Measurements from ENCODE around the gene MPP4. TPM values are rescaled to one million over a fixed set of nuclear protein-coding genes. Genes with fewer than 3 reads are reported as not detected.

MPP4 gene
- total and polyA plus RNA-seq, 10 of the 15 experiments (the other 5 are each of a cell fraction or from before 2014, with no cell fraction given), result 0.03 to 0.14 (median 0.05) TPM; not detected in 4

- 26% methylated on average over 3 of the region's 3 CpGs for WGBS (ENCODE audit: insufficient coverage, insufficient replicate concordance, low lambda C conversion rate, missing lambda C conversion rate)
- ChIA-PET POLR2A (no interaction called here), SMC1A (ENCODE audit: uncharacterized antibody, unreplicated experiment) (interaction anchor here (1.1 kb wide), 1 partner anchor 8 kb away, joined by 3 read pairs; no protein-coding TSS in a partner anchor), CTCF (no interaction called here), RAD21 (ENCODE audit: unreplicated experiment) (no interaction called here)
- no peaks in the 10 kb centered on the region for H3K79me2 ChIP-seq (ENCODE audit: control insufficient read depth, insufficient read depth, low read length)
- no peaks in the 10 kb centered on the region for H4K20me1 ChIP-seq (ENCODE audit: control insufficient read depth, insufficient read depth)
- ATAC-seq, result no peak
- in situ Hi-C loops (cut with MboI), result loop anchor here (10.0 kb wide), 1 partner anchor 516 kb away; no protein-coding TSS in a partner anchor
- H3K9me3 ChIP-seq (replicated peaks; ENCODE audit: control insufficient read depth, insufficient read depth, low read length), result no peaks in the 10 kb centered on the region
- intact Hi-C loops (cut with micrococcal nuclease; ENCODE audit: unreplicated experiment), result loop anchor here (5.0 kb wide), 1 partner anchor 509 kb away; no protein-coding TSS in a partner anchor
- H3K36me3 ChIP-seq (ENCODE audit: control insufficient read depth in 2 of 2, insufficient read depth in 2 of 2, low read length in 1 of 2), result no peaks in the 10 kb centered on the region
- no TSS peak for BruUV-seq (replicated peaks)
- DNase-seq (ENCODE audit: low read depth, low spot score), result no peak
- no peak overlapping the region for H3K27ac ChIP-seq (ENCODE audit: control insufficient read depth, insufficient read depth)
- no peak overlapping the region for H3K4me2 ChIP-seq (ENCODE audit: control insufficient read depth, insufficient read depth)
- FAIRE-seq, result no peak
- H3K27me3 ChIP-seq (replicated peaks in 1 of 2; ENCODE audit: control insufficient read depth in 2 of 2, insufficient read depth in 2 of 2, low read length in 1 of 2), result no peaks in the 10 kb centered on the region
- no peak overlapping the region for H2AFZ ChIP-seq (ENCODE audit: control insufficient read depth, low read depth, low read length)
- H3K4me1 ChIP-seq (ENCODE audit: control insufficient read depth, insufficient read depth, low read length), result no peaks in the 10 kb centered on the region
- no peak overlapping the region for H3K4me3 ChIP-seq
- H3K9ac ChIP-seq (ENCODE audit: control insufficient read depth, insufficient read depth, low read length), result no peak overlapping the region
- no peak for TF ChIP-seq SMARCA5 (IDR thresholded peaks at IDR 0.05)
- no peak for TF ChIP-seq MTA2 (IDR thresholded peaks at IDR 0.05; ENCODE audit: low read depth)
- no peak for TF ChIP-seq MAX (IDR thresholded peaks at IDR 0.05; ENCODE audit: low read depth, low read length)
- no peak for TF ChIP-seq SIN3A (IDR thresholded peaks at IDR 0.05; ENCODE audit: low read depth, low read length)
- TF ChIP-seq MEF2A (IDR thresholded peaks at IDR 0.05; ENCODE audit: insufficient read depth, low read depth, low read length), result no peak
- TF ChIP-seq STAT3 (IDR thresholded peaks at IDR 0.05; ENCODE audit: low read depth, low read length), result no peak
- TF ChIP-seq ZBTB4 (CRISPR knock-in tag; IDR thresholded peaks at IDR 0.05), result no peak
- no peak for TF ChIP-seq BMI1 (IDR thresholded peaks at IDR 0.05; ENCODE audit: borderline replicate concordance)
- TF ChIP-seq CUX1 (IDR thresholded peaks at IDR 0.05; ENCODE audit: insufficient replicate concordance, low read depth, low read length), result no peak
- no peak for TF ChIP-seq CBX3 (IDR thresholded peaks at IDR 0.05; ENCODE audit: borderline replicate concordance, low read depth)
- no peak for TF ChIP-seq HDAC6 (IDR thresholded peaks at IDR 0.05; ENCODE audit: unreplicated experiment)
- no peak for TF ChIP-seq ELK1 (IDR thresholded peaks at IDR 0.05; ENCODE audit: low read depth, low read length)
- TF ChIP-seq ZNF217 (IDR thresholded peaks at IDR 0.05), result no peak
- no peak for TF ChIP-seq IKZF1 (conservative IDR thresholded peaks at IDR 0.05)
- no peak for TF ChIP-seq RAD51 (IDR thresholded peaks at IDR 0.05)
- TF ChIP-seq FOXM1 (IDR thresholded peaks at IDR 0.05; ENCODE audit: low read depth, low read length), result no peak
Observed at GRCh38 chr2:201668402-201668910, 30.0 kb downstream of the MPP4 start.
